Keratinocyte (primary cell): ENCODE data around the gene DMKN.

Experiments
- CTCF ChIP-seq, 3 experiments: IDR thresholded peaks in 1 of 3; conservative IDR thresholded peaks in 1 of 3; optimal IDR thresholded peaks in 1 of 3; 2 replicates in 2 of 3; 3 replicates in 1 of 3; pipeline versions ENCODE3 to v1.5.1; 2011; ENCODE audit warnings: low read length in 3 of 3, mild to moderate bottlenecking in 3 of 3, moderate library complexity in 2 of 3, control low read depth in 1 of 3, inconsistent platforms in 1 of 3; ENCODE audit not compliant: insufficient read depth in 2 of 3; ENCODE audit errors: extremely low read depth in 1 of 3
- EZH2 ChIP-seq: IDR thresholded peaks from one replicate; pipeline ENCODE4 v1.6.1; 2012; ENCODE audit warnings: inconsistent platforms, mild to moderate bottlenecking, low read length, moderate library complexity

DNA sequence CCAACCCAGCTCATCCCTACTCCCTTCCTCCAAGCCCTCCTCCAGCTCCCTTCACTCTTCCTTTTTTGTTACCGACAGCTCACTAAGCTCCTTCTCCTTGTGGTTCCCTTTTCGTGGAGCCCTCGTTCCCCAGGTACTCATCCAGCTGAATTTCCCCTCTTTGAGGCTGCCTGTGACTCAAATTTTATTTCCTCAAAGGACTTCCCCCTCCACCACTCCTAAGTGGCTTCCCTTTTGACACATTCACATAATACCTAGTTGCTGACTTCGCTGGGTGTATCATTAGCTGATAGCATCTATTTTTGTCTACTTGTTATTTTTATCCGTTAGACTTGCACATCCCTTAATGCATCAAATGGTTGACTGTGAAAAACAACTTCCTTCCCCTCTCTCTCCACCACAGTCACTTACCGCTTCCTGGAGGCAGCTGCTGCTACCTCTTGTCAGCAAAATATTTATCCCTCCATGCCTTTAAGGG, 50.9 kb downstream of the DMKN start:
- TF ChIP-seq CTCF (optimal IDR thresholded peaks at IDR 0.05 in 1 of 3, IDR thresholded peaks at IDR 0.05 in 1 of 3, conservative IDR thresholded peaks at IDR 0.05 in 1 of 3; ENCODE audit: extremely low read depth in 1 of 3, insufficient read depth in 2 of 3, low read length in 3 of 3) (no peak), EZH2 (no peak)
